C4-2B (cell line): ENCODE measurements around the gene TRIO.

Experiments
- H3K27ac ChIP-seq: fragments of 450-650 bp; 2 replicates; pipeline ENCODE4 v1.5.1; 2017
- CTCF ChIP-seq: fragments of 450-650 bp; conservative IDR thresholded peaks from 2 replicates; pipeline ENCODE4 v1.5.1; 2017; ENCODE audit warnings: mild to moderate bottlenecking
- ZFX ChIP-seq: fragments of 450-650 bp; IDR thresholded peaks from 2 replicates; pipeline ENCODE4 v1.6.1; 2017

Gene TRIO

GRCh38 chr5:14177634-14178033 lies 34.5 kb downstream of the TRIO start:
- H3K27ac ChIP-seq = no peak overlapping the region
- TF ChIP-seq CTCF = no peak
- TF ChIP-seq ZFX = no peak

- H3K27ac ChIP-seq = no peak overlapping the region
- TF ChIP-seq CTCF (no peak), ZFX (no peak)
These were observed 34.9 kb downstream of the TRIO start for GRCh38 chr5:14178091-14178490.

- no peak for TF ChIP-seq ZFX
- no peak for TF ChIP-seq CTCF
- H3K27ac ChIP-seq = no peak overlapping the region
These were observed 35.6 kb downstream of the TRIO start for GRCh38 chr5:14178671-14179211.

GRCh38 chr5:14179446-14179845 lies 36.3 kb downstream of the TRIO start:
- TF ChIP-seq ZFX (no peak), CTCF (no peak)

GRCh38 chr5:14180437-14180836 lies 37.3 kb downstream of the TRIO start:
- TF ChIP-seq ZFX (no peak), CTCF (no peak)
- H3K27ac ChIP-seq = no peak overlapping the region

More at GRCh38 chr5:14179446-14179845, 36.3 kb downstream of the TRIO start:
- H3K27ac ChIP-seq = no peak overlapping the region

- TF ChIP-seq ZFX = no peak
- no peak for TF ChIP-seq CTCF
- H3K27ac ChIP-seq = no peak overlapping the region
These were observed 38.3 kb downstream of the TRIO start for GRCh38 chr5:14181299-14181968.

- no peak for TF ChIP-seq CTCF
- TF ChIP-seq ZFX = no peak
- H3K27ac ChIP-seq = no peak overlapping the region
These were observed 39.6 kb downstream of the TRIO start for GRCh38 chr5:14182761-14183160.
